ENCODE data around the gene SYNE1. TPM values are rescaled to one million over a fixed set of nuclear protein-coding genes. Genes with fewer than 3 reads are reported as not detected.

The SYNE1 gene
- total and polyA plus RNA-seq, 10 donors, result 27.8 to 336 (median 247) TPM

- Histone ChIP-seq H3K36me3 (peaks cover 18 to 100% (median 82%) of the 10 kb centered on the region in 6 donors), H3K27me3 (replicated peaks in 1 of 7) (no peaks in the 10 kb centered on the region), H3K4me1 (peaks cover 0 to 10% (median 2%) of the 10 kb centered on the region in 6 donors), H3K9me3 (no peaks in the 10 kb centered on the region), H3K27ac (no peak overlapping the region), H3K4me3 (no peak overlapping the region)
- DNase-seq, result no peak
- intact Hi-C loops (cut with DNase I; ENCODE audit: low total_unique reads), result loop anchor here (10.0 kb wide), 1 partner anchor 603 kb away; no protein-coding TSS in a partner anchor
- no peak for TF ChIP-seq POLR2AphosphoS5 (IDR thresholded peaks at IDR 0.05)
- no peak for TF ChIP-seq CTCF (IDR thresholded peaks at IDR 0.05 in 8 of 11, conservative IDR thresholded peaks at IDR 0.05 in 3 of 11)
- no peak for TF ChIP-seq POLR2A (IDR thresholded peaks at IDR 0.05)
- WGBS, 5 donors, result 93 to 97% (median 95%) methylated on average over 9 of the region's 9 CpGs
These were observed 359.3 kb downstream of the SYNE1 start for GRCh38 chr6:152277826-152278329.

- H3K27ac ChIP-seq, result peak overlapping the region in 5 of 8 donors; percentile 12 to 74 (median 66)
- peaks cover 0 to 28% (median 12%) of the 10 kb centered on the region in 6 donors for H3K4me1 ChIP-seq
- WGBS, 5 donors, result 71 to 86% (median 83%) methylated on average over 4 of the region's 4 CpGs
These were observed 363.5 kb downstream of the SYNE1 start for GRCh38 chr6:152273638-152274037.

GRCh38 chr6:152273002-152273401 is 364.2 kb downstream of the SYNE1 start:
- TF ChIP-seq CTCF (IDR thresholded peaks at IDR 0.05 in 8 of 11, conservative IDR thresholded peaks at IDR 0.05 in 3 of 11) (no peak), POLR2A (IDR thresholded peaks at IDR 0.05) (no peak), POLR2AphosphoS5 (IDR thresholded peaks at IDR 0.05) (no peak)
- Histone ChIP-seq H3K27ac (peak overlapping the region in 4 of 8 donors; percentile 52 to 74 (median 67)), H3K9me3 (no peaks in the 10 kb centered on the region), H3K4me1 (peaks cover 0 to 28% (median 14%) of the 10 kb centered on the region in 6 donors), H3K27me3 (replicated peaks in 1 of 7) (no peaks in the 10 kb centered on the region), H3K36me3 (peaks cover 7 to 100% (median 63%) of the 10 kb centered on the region in 6 donors), H3K4me3 (no peak overlapping the region)
- WGBS, 5 donors, result 85 to 91% (median 86%) methylated on average over 3 of the region's 3 CpGs
- DNase-seq, result no peak
- intact Hi-C loops (cut with DNase I; ENCODE audit: low total_unique reads), result loop anchor here (10.0 kb wide), 1 partner anchor 598 kb away; no protein-coding TSS in a partner anchor

More at GRCh38 chr6:152273638-152274037, 363.5 kb downstream of the SYNE1 start:
- intact Hi-C loops (cut with DNase I; ENCODE audit: low total_unique reads), result loop anchor here (10.0 kb wide), 1 partner anchor 599 kb away; no protein-coding TSS in a partner anchor
- H3K4me3 ChIP-seq, result no peak overlapping the region
- TF ChIP-seq POLR2AphosphoS5 (IDR thresholded peaks at IDR 0.05) (no peak), CTCF (IDR thresholded peaks at IDR 0.05 in 8 of 11, conservative IDR thresholded peaks at IDR 0.05 in 3 of 11) (no peak), POLR2A (IDR thresholded peaks at IDR 0.05) (no peak)
- DNase-seq, result no peak
- no peaks in the 10 kb centered on the region for H3K27me3 ChIP-seq (replicated peaks in 1 of 7)
- no peaks in the 10 kb centered on the region for H3K9me3 ChIP-seq
- peaks cover 9 to 100% (median 67%) of the 10 kb centered on the region in 6 donors for H3K36me3 ChIP-seq

- Histone ChIP-seq H3K36me3 (peaks cover 6 to 100% (median 60%) of the 10 kb centered on the region in 6 donors), H3K4me3 (no peak overlapping the region), H3K27me3 (replicated peaks in 1 of 7) (no peaks in the 10 kb centered on the region), H3K27ac (peak overlapping the region in 6 of 8 donors; percentile 44 to 74 (median 67)), H3K9me3 (no peaks in the 10 kb centered on the region), H3K4me1 (peaks cover 0 to 30% (median 17%) of the 10 kb centered on the region in 6 donors)
- 85 to 92% (median 87%) methylated on average over 1 of the region's 1 CpG for WGBS, 5 donors
- no peak for DNase-seq
- TF ChIP-seq CTCF (IDR thresholded peaks at IDR 0.05 in 8 of 11, conservative IDR thresholded peaks at IDR 0.05 in 3 of 11), result no peak
- TF ChIP-seq POLR2A (IDR thresholded peaks at IDR 0.05), result no peak
- TF ChIP-seq POLR2AphosphoS5 (IDR thresholded peaks at IDR 0.05), result no peak
- intact Hi-C loops (cut with DNase I; ENCODE audit: low total_unique reads), result loop anchor here (10.0 kb wide), 1 partner anchor 598 kb away; no protein-coding TSS in a partner anchor
These were observed 364.7 kb downstream of the SYNE1 start for GRCh38 chr6:152272486-152272885.
